HTERT RPE-1 (cell line): ENCODE data around the gene SIGLEC11.
"Not testable (repeated sequence)": the region's sequence is repeated elsewhere in the genome, so short reads cannot be mapped to it uniquely, and the experiment has no call there.

Experiments used
- in situ Hi-C: fragments of 300-500 bp; cut with MboI; formaldehyde crosslinking; loops from 4 replicates; pipeline ENCODE4 v1.14.3; 2020; ENCODE audit warnings: low sequenced_read_pairs

SIGLEC11 gene

DNA sequence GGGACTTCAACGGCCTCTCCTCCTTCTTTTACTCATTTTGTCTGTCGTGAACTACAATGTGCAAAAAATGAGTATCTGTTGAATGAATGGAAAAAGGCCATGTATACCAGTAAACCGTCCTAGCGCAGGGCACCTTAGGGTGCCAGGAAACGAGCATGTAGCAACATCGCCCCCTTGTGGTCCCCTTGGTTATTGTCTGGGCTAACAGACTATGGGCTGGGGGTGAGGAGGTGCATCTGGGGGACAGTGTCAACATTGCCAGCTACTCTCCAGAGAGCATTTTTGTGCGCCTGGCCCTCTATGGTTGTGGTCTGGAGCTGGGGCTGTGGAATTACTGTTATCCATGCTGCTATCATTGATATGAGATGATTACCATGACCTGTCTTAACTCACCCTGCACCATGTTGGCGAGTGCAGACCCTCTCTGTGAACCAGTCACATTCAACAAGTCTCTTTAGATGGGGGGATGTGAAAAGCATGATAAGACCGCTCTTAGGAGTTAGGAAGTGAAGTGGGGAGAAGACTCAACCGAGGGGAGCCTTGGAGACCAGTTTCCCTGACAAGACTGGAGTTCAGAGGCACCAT is 22.8 kb upstream of the SIGLEC11 start:
- in situ Hi-C loops, result no loop called here

DNA sequence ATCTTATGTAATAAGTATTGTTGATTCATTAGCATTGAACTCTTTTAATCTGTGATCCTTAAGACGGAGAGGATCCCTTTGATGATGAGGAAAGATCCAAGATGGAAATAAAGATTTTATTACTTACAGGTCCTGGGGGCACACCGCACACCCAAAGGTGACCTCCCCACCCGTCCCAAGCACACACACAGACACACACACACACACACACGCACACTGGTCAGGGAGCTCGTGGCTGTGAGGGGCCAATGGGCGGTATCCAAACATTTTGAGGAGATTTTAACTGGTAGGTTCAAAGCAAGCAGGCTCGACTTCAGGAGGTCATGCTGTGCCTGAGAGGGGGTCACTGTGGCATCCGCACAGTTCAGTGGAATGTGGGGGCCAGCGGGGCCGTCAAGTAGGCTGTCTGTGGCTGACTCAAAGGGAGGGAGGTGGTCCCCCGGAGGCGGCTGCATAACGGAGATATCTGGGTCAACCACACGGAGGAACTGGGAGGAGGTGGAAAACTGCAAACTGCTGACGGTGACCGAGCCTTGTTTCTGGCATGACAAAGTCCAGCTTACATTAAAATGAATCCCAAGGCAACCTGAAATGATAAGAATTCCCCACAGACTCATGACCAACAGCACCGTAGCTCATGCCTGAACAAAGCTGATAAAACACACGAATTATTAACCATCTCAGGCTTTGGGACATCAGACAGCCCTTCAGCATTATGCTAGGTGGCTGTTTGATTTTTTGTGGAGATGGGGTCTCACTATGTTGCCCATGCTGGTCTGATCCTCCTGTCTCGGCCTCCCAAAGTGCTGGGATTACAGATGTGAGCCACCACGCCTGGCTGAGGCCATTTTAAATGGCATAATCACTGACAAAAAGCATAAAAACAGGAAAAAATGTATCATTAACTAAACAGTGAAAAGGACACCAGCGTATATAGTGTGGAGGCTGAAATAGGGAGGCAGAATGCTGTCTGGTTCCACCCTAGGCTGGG is 20.9 kb upstream of the SIGLEC11 start:
- in situ Hi-C loops, result no loop called here

DNA sequence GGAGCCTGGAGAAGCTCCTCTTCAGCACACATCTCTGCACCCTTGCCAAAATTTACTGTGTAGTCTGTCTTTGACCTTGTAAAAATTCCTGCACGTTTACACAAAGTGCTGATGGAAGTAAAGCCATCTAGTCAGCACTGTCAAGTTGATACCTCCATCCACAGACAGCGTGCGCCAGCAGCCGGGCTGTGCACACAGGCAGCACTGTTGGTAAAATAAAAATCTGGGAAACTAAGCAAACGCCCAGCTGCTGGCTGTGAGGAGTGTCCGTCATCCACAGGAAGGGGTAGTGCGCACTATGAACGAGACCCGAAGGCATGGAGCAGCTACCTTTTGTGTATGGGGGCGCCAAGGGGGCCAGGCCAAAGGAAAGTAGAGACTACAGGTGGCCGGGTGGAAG is 17.4 kb upstream of the SIGLEC11 start:
- in situ Hi-C loops, result no loop called here

DNA sequence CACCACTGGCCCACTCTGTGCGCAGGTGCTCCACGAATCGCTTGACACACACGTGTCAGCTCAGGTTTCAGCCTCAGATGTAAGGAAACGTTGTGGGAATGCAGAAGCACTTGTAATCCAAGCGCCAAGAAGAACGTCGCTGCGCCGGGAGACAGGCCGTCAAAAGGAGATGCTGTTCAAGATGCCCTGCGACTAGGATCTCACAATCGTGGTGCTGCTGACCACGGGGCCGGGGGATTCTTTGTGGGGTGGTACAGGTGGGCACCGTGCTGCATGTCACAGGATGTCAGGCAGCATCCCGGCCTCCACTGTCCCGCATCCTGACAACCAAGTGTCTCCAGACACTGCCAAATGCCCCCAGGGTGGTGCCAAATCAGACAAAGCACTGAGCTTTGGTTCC is 16.9 kb upstream of the SIGLEC11 start:
- in situ Hi-C loops, result no loop called here

DNA sequence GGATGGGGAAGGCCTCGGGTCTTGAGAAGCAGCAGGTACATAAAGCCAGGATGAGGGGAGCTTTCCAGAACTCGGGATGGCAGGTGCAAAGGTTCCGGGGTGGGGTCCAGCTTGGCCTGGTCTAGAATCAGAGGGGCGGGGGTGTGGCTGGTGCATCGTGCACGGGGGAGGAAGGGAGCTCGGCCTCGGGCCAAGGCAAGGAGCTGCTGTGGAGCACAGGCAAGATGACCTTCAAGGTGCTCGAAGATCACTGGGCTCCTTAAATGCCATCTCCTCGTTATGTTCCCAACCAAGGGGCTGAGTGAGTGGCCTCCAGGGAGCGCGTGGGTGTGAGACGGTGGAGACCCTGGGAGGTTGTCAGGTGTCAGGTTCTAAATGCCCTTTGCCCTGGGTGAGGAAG is 16.1 kb upstream of the SIGLEC11 start:
- in situ Hi-C loops, result no loop called here

DNA sequence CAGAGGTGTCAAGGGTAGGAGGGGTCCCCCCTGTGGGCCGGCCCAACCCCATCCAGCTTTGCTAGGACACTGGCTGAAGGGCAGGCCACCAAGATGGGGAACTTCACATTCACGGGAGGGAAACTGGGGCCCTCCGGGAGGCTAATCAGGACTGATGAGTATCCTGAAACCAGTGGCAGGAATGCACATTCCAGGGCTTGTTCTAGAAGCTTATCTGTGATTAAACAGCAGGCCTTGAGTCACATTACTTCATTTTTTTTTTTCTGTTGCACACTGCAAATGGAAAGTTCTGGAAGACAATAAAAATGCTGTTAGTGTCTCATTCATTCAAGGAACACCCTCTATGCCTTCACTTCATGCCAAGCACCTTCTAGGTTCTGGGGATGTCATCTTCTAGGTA is 15.5 kb upstream of the SIGLEC11 start:
- in situ Hi-C loops, result no loop called here

GRCh38 chr19:49975051-49975450 is 14.1 kb upstream of the SIGLEC11 start:
- in situ Hi-C loops, result no loop called here

GRCh38 chr19:49973987-49974386 is 13.0 kb upstream of the SIGLEC11 start:
- in situ Hi-C loops, result no loop called here

DNA sequence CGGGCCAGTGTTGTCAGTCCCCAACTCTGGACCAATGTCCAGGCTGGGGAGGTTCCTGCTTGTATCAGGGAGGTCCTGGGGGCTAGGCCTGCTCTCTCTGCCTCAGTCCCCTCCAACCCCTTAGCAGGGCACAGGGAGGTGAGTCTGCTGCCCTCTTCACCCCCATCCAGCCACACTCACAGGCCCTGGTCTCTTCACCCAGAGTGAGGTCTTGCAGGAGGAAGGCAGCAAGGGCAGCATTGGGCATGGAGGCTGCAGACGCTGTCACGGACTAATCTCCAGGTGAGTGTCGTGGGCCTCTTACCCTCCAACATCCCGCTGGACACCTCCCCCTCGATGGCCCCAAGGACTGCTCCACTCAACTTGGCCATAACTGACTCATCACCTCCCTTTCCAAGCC is 11.9 kb upstream of the SIGLEC11 start:
- in situ Hi-C loops, result no loop called here

- in situ Hi-C loops, result no loop called here
These were observed 11.0 kb upstream of the SIGLEC11 start for GRCh38 chr19:49971991-49972411.

GRCh38 chr19:49969355-49969754 is 8.4 kb upstream of the SIGLEC11 start:
- in situ Hi-C loops, result not testable (repeated sequence)

DNA sequence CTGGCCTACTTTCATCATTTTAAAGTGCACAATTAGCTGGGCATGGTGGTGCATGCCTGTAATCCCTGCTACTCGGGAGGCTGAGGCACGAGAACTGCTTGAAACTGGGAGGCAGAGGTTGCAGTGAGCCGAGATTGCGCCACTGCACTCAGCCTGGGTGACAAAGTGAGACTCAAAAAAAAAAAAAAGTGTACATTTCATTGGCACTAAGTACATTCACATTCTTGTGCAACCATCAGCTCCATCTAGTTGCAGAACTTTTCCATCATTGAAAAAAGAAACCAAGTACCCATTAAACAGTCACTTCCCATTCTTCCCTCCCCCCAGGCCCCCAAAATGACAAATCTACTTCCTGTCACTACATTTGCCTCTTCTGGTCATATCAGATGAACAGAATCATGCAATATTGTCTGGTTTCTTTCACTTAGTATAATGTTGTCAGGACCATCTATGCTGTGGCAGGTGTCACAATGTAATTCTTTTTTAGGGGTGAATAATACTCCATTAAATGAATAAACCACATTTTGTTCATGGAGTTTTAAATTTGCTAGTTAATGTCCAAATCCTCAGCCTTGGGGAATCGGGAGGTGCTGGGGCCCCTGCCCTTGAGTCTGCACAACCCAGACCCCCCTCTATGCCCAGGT is 7.4 kb upstream of the SIGLEC11 start:
- in situ Hi-C loops, result no loop called here

DNA sequence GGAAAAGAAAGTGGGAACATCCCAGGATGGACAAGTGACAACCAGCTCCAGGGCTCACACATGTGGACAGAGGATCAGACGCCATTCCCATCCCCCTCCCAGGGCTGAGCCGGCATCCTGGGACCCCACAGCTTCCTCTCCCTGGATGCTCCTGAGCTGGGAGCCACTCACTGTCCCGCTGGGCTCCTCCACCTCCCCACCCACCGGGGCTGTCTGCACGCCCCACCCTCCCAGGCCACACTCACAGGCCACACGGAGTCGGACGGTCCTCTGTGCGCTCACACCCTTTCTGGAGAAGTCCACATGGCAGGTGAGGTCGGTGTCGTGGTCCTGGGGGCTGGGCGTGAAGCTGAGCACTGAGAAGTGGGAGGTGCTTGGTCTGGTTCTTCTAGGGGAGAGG is 1.1 kb downstream of the SIGLEC11 start:
- in situ Hi-C loops, result not testable (repeated sequence)

DNA sequence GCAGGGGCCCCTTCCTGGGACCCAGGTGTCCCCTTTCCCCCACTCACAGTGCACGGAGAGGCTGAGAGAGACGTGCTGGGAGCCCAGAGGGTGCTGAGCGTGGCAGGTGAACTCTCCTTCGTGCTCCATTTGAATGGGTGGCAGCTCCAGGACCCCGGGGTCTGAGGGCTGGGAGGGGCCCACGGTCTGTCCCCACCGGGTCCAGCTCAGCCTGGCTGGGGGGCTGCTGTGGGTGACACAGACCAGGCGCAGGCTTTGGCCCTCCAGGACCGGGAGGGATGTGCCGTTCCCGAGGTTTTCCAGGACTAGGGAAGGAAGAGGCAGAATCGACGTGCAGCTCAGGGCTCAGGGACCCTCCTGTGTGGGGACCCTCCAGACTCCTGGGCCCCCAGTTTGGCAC is 2.4 kb downstream of the SIGLEC11 start:
- in situ Hi-C loops, result not testable (repeated sequence)

- in situ Hi-C loops, result not testable (repeated sequence)
These were observed 2.8 kb downstream of the SIGLEC11 start for GRCh38 chr19:49958144-49958543.

- in situ Hi-C loops, result no loop called here
These were observed 3.6 kb downstream of the SIGLEC11 start for GRCh38 chr19:49957262-49957915.

- in situ Hi-C loops, result no loop called here
These were observed 4.9 kb downstream of the SIGLEC11 start for GRCh38 chr19:49956115-49956495.

DNA sequence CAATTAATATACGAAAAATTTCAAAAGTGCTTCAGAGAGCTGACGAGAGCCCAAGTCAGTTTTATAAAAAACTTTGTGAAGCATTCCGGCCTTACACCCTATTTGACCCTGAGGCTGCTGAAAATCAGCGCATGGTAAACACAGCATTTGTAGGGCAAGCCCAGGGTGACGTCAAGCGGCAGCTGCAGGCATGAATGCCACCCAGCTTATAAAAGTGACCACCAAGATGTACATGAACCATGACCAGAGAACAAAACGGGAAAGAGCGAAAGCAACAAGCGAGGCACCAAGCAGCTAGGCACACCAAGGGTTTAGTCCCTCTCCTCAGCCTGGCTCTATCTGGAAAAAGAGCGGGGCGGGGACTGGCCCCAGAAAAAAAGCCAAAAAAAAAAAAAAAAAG is 6.0 kb downstream of the SIGLEC11 start:
- in situ Hi-C loops, result no loop called here

DNA sequence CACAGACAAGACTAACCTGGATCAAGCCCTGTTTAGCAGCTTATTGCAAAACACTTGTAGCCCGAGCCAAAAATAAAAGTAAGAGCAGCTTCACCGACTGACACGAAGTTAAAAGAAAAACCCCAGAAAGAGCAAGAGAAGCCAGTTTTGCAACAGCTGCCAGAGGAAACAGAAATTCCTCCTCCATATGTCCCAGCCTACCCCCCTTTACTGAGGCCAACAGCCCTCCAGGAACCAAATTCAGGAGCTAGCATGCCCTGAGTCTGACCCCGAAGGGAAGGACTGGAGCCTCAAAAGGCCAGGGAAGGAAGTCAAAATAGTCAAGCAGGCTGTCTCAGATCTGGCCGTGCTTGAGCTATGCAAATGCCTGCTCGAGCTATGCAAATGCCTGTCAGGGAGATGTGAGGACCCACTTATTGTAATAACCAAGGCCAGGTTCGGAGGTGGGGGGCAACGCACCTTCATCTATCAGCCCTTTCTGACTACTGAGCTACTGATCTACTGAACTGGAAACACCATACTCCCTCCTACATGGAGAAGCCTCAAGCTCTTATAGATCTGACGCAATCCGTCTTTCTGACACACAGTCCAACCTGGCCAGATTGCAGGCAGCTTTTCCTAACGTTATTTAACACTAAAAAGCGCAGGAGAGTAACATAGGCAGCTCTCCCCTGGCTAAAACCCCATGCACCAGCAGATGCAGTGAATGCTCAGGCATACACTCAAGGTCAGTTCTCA is 6.7 kb downstream of the SIGLEC11 start:
- in situ Hi-C loops, result no loop called here

GRCh38 chr19:49953416-49953815 is 7.6 kb downstream of the SIGLEC11 start:
- in situ Hi-C loops, result no loop called here

DNA sequence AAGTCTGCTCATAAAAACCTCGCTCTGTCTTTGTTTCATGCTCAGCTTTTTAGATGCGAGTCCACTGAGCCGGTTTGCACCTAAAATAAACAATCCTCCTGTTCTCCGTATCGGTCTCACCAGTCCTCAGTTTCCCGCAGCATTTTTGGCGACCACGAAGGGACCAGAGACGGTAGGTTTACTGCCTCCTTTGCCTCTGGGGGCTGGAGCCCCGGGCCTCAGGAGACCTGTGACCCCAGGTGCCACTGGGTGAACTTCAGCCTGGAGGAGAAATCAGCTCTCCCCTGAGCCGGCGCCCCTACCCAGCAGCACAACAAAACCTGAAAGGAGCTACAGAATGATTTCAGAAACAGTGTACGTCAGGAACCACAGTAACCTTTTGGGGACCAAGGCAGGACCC is 8.1 kb downstream of the SIGLEC11 start:
- in situ Hi-C loops, result no loop called here
